Measurements from ENCODE around the gene GET3. TPM values are rescaled to one million over a fixed set of nuclear protein-coding genes. Genes with fewer than 3 reads are reported as not detected.

The GET3 gene
- total and polyA plus RNA-seq, 2 of the 13 experiments (the other 11 are each of a cell fraction or from before 2014, with no cell fraction given): 57.7 to 59.4 TPM

- TF ChIP-seq ARID5B (CRISPR knock-in tag; IDR thresholded peaks at IDR 0.05): no peak; the same call in 1 of the 2 replicates
- no peak for TF ChIP-seq BRCA1 (CRISPR knock-in tag; IDR thresholded peaks at IDR 0.05)
- no peak for TF ChIP-seq SP2 (CRISPR knock-in tag; IDR thresholded peaks at IDR 0.05)
- no peak for TF ChIP-seq ZEB1 (IDR thresholded peaks at IDR 0.05; ENCODE audit: insufficient replicate concordance, low read depth)
- TF ChIP-seq ZUFSP (CRISPR knock-in tag; IDR thresholded peaks at IDR 0.05; ENCODE audit: borderline replicate concordance): no peak
- no peak for TF ChIP-seq GATA4 (IDR thresholded peaks at IDR 0.05; ENCODE audit: borderline replicate concordance, low read depth)
- TF ChIP-seq XBP1 (CRISPR knock-in tag; IDR thresholded peaks at IDR 0.05): no peak
- peak; percentile 36; the same call in 1 of the 2 replicates for TF ChIP-seq PAXIP1 (CRISPR knock-in tag; conservative IDR thresholded peaks at IDR 0.05)
- no peak for TF ChIP-seq MYNN (CRISPR knock-in tag; IDR thresholded peaks at IDR 0.05; ENCODE audit: low read depth)
- TF ChIP-seq FUBP1 (CRISPR knock-in tag; IDR thresholded peaks at IDR 0.05; ENCODE audit: borderline replicate concordance): no peak
- no peak for TF ChIP-seq ZNF775 (CRISPR knock-in tag; IDR thresholded peaks at IDR 0.05; ENCODE audit: borderline replicate concordance)
- no peak for TF ChIP-seq CENPT (CRISPR knock-in tag; IDR thresholded peaks at IDR 0.05; ENCODE audit: low read depth)
- TF ChIP-seq ZNF225 (CRISPR knock-in tag; IDR thresholded peaks at IDR 0.05): no peak
- no peak for TF ChIP-seq SCMH1 (CRISPR knock-in tag; IDR thresholded peaks at IDR 0.05; ENCODE audit: borderline replicate concordance)
- TF ChIP-seq ZNF747 (CRISPR knock-in tag; IDR thresholded peaks at IDR 0.05; ENCODE audit: borderline replicate concordance): no peak
- no peak for TF ChIP-seq REXO4 (CRISPR knock-in tag; IDR thresholded peaks at IDR 0.05; ENCODE audit: borderline replicate concordance)
- no peak for TF ChIP-seq GTF3A (CRISPR knock-in tag; conservative IDR thresholded peaks at IDR 0.05)
- peak; percentile 80 for TF ChIP-seq SAP130 (CRISPR knock-in tag; IDR thresholded peaks at IDR 0.05; ENCODE audit: low read depth)
Observed at GRCh38 chr19:12789904-12790619, 52.8 kb downstream of the GET3 start (continued).

Measured in HepG2 (cell line).